Activated T-helper 2 cell treated with anti-CD3 and anti-CD28 coated beads, Interferon-gamma antibody, Interleukin-2, Interleukin-4, amounts not matched to agents 10 μg/mL and 5 μg/mL and 100 μg/mL, durations not matched to agents 14 hours and 24 hours and 36 hours (primary cell): ENCODE measurements around the gene SMOC2. TPM values are rescaled to one million over a fixed set of nuclear protein-coding genes. Genes with fewer than 3 reads are reported as not detected.

Experiments
- DNase-seq: peaks from one replicate; pipeline ENCODE4 v3.0.0; 2021; ENCODE audit warnings: low spot score
- H3K27ac Mint-ChIP-seq: one replicate; pipeline ENCODE4 v1.8.0; 2021; ENCODE audit warnings: mixed read lengths
- H3K27me3 Mint-ChIP-seq: one replicate; pipeline ENCODE4 v1.8.0; 2021; ENCODE audit warnings: low read depth, mixed read lengths
- H3K36me3 Mint-ChIP-seq: one replicate; pipeline ENCODE4 v1.8.0; 2021; ENCODE audit warnings: low read depth, mixed read lengths
- H3K4me1 Mint-ChIP-seq: one replicate; pipeline ENCODE4 v1.8.0; 2021; ENCODE audit warnings: low read depth, mixed read lengths
- H3K4me3 Mint-ChIP-seq: one replicate; pipeline ENCODE4 v1.8.0; 2021; ENCODE audit warnings: low read depth, mild to moderate bottlenecking, moderate library complexity, mixed read lengths
- H3K9me3 Mint-ChIP-seq: one replicate; pipeline ENCODE4 v1.8.0; 2021; ENCODE audit warnings: mixed read lengths
- intact Hi-C: fragments of 100-400 bp; cut with micrococcal nuclease; formaldehyde crosslinking; loops from one replicate; pipeline ENCODE4 v1.15.1; 2023
- total RNA-seq: library from RNA; stranded (reverse); gene quantifications from 2 replicates; pipeline ENCODE4 v1.2.3, GENCODE V29; 2022

SMOC2 gene
- total RNA-seq, 1 donor from 2014 or later: not detected

DNA sequence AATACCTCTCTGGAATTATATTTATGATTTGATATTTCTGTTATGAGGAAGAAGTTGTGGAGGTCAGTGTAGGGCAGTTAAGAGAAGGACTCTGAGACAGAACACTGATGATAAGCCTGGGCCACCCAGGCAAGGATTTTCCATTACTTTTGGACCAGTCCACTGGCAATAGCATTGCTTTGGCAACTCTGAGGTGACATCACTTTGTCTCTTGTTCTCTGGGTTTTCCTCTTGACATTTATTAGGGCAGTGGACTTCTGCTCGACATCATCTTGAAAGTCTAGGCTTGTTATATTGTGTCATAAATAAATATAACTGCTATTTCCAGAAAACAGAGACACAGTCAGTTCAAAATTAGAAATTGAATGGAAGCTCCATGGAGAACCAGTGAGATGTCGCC is 268.0 kb downstream of the SMOC2 start:
- Mint-ChIP-seq H3K27ac (no peak overlapping the region), H3K4me1 (no peaks in the 10 kb centered on the region), H3K9me3 (no peaks in the 10 kb centered on the region), H3K4me3 (no peak overlapping the region), H3K27me3 (no peaks in the 10 kb centered on the region), H3K36me3 (no peaks in the 10 kb centered on the region)
- DNase-seq: no peak
- intact Hi-C loops: no loop called here

DNA sequence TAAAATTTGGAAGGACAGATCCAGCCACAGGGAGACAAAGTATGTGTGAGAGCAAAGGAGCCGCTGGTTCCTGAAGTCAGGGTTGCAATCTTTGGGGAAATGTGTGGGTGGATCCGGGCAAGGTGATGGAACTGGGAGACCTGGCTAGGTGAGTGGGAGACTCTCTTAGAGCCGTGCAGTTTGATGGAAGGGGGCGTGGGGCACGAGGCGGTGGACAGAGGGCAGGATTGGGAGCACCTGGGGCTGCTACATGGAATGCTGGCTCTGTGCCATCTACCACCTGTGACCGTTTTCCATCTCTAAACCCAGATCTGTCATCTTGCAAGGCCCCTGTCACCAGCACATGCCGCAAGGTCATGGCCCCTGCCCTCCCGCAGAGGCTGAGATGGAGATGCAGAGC is 268.4 kb downstream of the SMOC2 start:
- Mint-ChIP-seq H3K27me3 (no peaks in the 10 kb centered on the region), H3K4me1 (no peaks in the 10 kb centered on the region)

DNA sequence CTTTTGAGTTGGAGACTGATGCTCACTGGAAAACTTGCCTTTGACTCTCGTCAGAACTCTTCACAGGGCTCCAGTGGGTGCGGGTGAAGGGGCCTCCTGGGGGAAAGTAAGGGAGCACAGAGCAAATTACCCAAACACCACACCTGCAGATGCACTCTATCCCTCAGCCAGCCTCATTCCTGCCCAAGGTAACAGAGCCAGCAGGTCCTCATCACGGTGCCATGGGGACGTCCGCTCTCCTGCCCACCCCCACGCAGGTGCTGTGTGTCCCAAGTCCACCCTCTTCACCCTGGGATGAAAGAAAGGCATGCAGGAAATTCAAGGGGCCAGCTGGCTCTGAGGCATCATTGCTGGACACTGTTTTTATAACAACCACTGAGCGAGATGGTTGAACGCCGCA is 269.0 kb downstream of the SMOC2 start:
- Mint-ChIP-seq H3K9me3 (no peaks in the 10 kb centered on the region), H3K4me3 (no peak overlapping the region), H3K27ac (no peak overlapping the region), H3K4me1 (no peaks in the 10 kb centered on the region), H3K36me3 (no peaks in the 10 kb centered on the region), H3K27me3 (no peaks in the 10 kb centered on the region)
- DNase-seq: no peak
- intact Hi-C loops: no loop called here

More for the DNA sequence above, 268.4 kb downstream of the SMOC2 start:
- no peak overlapping the region for H3K27ac Mint-ChIP-seq
- no peak overlapping the region for H3K4me3 Mint-ChIP-seq
- no peaks in the 10 kb centered on the region for H3K36me3 Mint-ChIP-seq
- intact Hi-C loops: no loop called here
- no peak for DNase-seq
- no peaks in the 10 kb centered on the region for H3K9me3 Mint-ChIP-seq

DNA sequence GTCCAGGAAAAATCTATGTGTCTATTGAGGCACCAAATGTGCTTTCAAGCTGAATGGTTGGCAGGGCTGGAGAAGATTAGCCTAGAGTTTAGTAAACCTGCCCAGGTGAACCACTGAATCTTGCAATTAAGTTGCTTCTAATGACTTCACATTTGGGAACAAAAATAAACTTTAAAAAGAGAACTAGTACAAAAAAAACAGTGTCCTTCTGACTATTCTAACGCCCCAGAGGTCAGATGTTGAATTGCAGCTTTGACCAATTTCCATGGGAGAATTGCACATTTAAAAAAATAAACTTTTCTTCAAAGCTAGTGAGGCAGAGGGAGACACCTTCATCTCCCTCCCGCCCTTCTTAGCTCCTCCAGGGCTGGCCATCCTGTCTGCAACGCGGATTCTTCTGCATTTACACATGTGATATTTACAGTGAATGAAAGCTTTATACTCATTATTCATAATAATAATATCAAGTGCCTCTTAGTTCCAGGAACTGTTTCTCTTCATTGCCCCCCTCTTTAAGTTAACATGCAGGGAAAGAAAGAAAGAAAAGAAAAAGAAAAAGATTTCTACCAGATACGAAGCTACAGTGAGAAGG is 270.2 kb downstream of the SMOC2 start:
- Mint-ChIP-seq H3K36me3 (no peaks in the 10 kb centered on the region), H3K27ac (no peak overlapping the region), H3K4me1 (no peaks in the 10 kb centered on the region), H3K27me3 (no peaks in the 10 kb centered on the region), H3K9me3 (no peaks in the 10 kb centered on the region), H3K4me3 (no peak overlapping the region)
- DNase-seq: no peak
- intact Hi-C loops: no loop called here

DNA sequence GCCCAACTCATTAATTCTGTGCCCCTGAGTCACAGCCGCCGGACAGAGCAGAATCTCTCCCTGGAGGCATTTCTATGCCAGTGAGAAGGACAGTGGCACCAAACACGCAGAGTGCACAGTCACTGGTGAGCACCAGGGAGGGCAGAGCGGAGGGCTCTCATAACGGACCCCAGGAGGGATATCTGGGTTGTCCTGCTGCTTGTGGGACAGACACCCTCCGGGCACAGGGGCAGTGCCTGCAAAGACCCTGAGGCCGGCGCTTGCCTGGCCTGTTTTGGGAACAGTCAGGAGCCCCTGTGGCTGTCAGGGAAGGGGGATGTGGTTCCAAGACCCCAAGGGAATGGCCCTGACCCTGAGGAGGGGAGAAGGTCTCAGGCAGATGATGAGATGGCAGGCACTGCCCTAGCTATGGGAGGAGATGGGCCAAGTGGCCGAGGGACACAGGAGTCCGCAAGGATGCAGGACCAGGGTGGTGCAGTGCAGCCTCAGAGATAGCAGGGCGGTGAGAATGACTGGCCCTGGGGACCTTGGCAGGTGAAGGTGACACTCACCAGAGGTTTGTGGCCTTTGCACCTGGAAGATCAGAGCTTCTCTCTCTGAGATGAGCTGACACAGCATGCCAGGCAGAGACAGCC is 270.8 kb downstream of the SMOC2 start:
- Mint-ChIP-seq H3K4me1 (no peaks in the 10 kb centered on the region), H3K27me3 (no peaks in the 10 kb centered on the region), H3K36me3 (no peaks in the 10 kb centered on the region), H3K27ac (no peak overlapping the region), H3K9me3 (no peaks in the 10 kb centered on the region), H3K4me3 (no peak overlapping the region)
- intact Hi-C loops: no loop called here
- DNase-seq: no peak

DNA sequence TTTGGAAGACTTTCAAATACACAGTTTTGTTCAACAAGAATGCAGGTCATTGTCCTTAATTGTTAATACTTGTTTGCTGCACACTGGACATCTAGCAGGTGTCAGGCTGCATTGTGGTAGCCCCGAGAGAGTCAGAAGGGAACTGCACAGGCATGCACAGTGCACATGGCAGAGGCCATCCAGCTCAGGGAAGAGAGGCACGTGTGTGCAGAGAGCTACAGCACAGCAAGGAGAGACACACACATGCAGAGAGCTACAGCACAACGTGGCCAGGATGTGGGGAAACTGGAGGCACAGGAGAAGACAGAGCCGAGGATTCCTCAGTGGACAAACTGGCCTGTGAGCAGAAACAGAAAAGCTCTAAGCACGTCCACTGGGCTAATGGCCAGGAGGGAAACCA is 272.0 kb downstream of the SMOC2 start:
- Mint-ChIP-seq H3K27ac (no peak overlapping the region), H3K9me3 (no peaks in the 10 kb centered on the region), H3K36me3 (no peaks in the 10 kb centered on the region), H3K4me1 (no peaks in the 10 kb centered on the region), H3K4me3 (no peak overlapping the region), H3K27me3 (no peaks in the 10 kb centered on the region)
- intact Hi-C loops: no loop called here
- no peak for DNase-seq

DNA sequence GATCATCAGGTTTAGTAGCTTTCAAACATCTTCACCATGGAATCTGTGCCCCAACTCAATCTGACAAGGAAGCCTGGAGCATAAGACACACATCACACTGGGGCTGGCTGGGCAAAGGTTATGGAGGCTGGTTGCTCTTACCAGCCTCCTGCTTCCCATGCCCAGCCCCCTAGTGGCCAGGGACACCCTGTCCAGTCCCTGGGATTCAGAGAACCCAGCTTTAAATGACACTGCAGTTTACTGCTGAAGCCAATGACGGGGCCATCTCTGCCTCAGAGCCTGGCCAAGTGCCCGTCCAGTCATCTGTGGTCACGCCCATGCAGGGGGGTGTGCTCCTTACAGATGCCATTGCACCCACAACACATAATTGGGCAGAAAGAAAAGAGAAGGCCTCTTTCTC is 272.9 kb downstream of the SMOC2 start:
- Mint-ChIP-seq H3K4me3 (no peak overlapping the region), H3K9me3 (no peaks in the 10 kb centered on the region), H3K27me3 (no peaks in the 10 kb centered on the region), H3K4me1 (no peaks in the 10 kb centered on the region), H3K36me3 (no peaks in the 10 kb centered on the region), H3K27ac (no peak overlapping the region)
- no peak for DNase-seq
- intact Hi-C loops: no loop called here

DNA sequence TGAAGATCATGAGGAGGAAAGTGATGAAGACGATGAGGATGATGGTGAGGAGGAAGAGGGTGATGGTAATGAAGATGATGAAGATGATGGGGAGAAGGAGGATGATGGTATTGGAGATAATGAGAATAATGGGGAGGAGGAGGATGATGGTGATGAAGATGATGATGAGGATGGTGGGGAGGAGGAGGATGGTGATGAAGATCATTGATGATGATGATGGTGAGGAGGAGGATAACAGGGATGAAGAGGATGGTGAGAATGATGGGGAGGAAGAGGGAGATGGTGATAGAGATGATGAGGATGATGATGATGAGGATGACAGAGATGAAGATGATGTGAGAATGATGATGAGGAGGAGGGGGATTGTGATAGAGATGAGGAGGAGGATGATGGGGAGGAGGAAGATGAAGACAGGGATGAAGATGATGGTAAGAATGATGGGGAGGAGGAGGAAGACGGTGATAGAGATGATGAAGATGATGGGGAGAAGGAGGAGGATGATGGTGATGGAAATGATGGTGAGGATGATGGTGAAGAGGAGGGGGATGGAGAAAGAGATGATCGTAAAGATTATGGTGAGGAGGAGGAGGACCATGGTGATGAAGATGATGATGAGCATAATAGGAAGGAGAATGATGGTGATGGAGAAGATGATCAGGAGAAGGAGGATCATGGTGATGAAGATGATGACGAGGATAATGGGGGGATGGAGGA is 273.7 kb downstream of the SMOC2 start:
- H3K4me1 Mint-ChIP-seq: no peaks in the 10 kb centered on the region
- H3K9me3 Mint-ChIP-seq: no peaks in the 10 kb centered on the region
- DNase-seq: no peak
- no peaks in the 10 kb centered on the region for H3K36me3 Mint-ChIP-seq
- no peak overlapping the region for H3K27ac Mint-ChIP-seq
- intact Hi-C loops: no loop called here
- no peak overlapping the region for H3K4me3 Mint-ChIP-seq
- no peaks in the 10 kb centered on the region for H3K27me3 Mint-ChIP-seq

DNA sequence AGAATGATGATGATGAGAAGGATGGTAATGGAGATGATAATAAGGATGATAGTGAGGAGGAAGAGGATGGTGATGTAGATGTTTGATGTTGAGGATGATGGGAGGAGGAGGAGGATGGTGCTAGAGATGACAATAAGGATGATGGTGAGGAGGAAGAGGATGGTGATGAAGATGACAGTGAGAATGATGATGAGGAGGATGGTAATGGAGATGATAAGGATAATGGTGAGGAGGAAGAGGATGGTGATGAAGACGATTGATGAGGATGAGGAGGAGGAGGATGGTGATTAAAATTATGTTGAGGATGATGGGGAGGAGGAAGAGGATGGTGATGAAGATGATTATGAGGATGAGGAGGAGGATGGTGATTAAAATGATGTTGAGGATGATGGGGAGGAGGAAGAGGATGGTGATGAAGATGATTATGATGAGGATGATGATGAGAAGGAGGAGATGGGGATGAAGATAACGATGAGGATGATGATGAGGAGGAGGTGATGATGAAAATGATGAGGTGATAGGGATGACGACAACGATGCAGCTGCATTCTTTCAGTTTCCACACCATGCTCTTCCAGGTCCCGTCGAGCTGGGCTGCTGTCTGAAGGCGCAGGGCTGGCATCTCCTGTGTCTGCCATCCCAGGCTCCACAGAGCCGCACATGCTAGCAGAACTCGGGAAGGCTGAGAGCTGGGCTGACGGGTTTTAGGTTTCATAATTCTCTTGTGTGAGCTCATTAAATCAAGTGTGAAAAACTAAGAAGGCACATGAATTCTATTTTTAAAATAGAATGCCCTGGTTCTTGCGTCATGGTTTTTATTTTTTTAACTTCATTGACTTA is 274.9 kb downstream of the SMOC2 start:
- H3K4me1 Mint-ChIP-seq: no peaks in the 10 kb centered on the region
- no peak overlapping the region for H3K27ac Mint-ChIP-seq

DNA sequence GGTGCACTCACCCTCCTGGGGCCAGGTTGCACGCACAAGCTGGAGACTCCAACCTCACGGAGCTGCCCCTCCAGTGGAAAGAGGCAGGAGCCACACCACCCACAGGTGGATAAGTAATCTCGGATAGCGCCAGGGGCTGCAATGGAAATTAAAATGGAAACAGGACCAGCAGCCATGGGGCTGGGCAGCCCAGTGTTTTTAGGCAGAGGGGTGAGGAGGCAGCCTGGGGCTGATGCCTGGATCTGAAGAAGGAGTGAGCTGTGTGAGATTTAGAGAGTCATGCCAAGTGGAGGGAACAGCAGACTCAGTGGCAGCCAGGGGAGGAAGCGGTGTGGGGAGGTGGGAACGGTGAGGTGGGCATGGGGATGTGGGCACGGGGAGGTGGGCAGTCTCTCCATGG is 275.6 kb downstream of the SMOC2 start:
- DNase-seq: no peak
- no peaks in the 10 kb centered on the region for H3K9me3 Mint-ChIP-seq
- no peaks in the 10 kb centered on the region for H3K27me3 Mint-ChIP-seq
- H3K4me3 Mint-ChIP-seq: no peak overlapping the region
- H3K36me3 Mint-ChIP-seq: no peaks in the 10 kb centered on the region
- no peak overlapping the region for H3K27ac Mint-ChIP-seq
- intact Hi-C loops: no loop called here
- no peaks in the 10 kb centered on the region for H3K4me1 Mint-ChIP-seq

More for the DNA sequence above, 274.9 kb downstream of the SMOC2 start:
- no peaks in the 10 kb centered on the region for H3K9me3 Mint-ChIP-seq
- DNase-seq: no peak
- no peaks in the 10 kb centered on the region for H3K36me3 Mint-ChIP-seq
- H3K4me3 Mint-ChIP-seq: no peak overlapping the region
- no peaks in the 10 kb centered on the region for H3K27me3 Mint-ChIP-seq
- intact Hi-C loops: no loop called here

DNA sequence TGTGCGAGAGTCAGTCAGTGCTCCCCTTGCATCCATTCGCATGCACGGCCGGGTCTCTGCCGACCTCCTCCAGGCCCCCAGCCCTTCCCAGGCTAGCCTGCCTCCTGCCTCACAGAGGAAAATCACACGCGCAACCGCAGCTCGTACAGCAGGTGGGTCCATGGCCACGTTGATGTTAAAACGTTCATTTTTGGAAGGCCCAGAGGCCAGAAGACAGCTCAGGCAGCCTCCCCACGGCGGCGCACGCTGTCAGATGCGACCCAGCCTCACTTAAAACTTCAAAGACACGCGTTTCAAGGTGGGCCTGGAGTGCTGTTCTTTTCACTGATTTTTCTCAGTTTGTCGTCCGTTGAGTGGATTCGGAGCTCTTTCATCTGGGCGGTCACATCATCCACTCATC is 276.5 kb downstream of the SMOC2 start:
- H3K27ac Mint-ChIP-seq: no peak overlapping the region
- no peaks in the 10 kb centered on the region for H3K36me3 Mint-ChIP-seq
- no peak for DNase-seq
- H3K4me1 Mint-ChIP-seq: no peaks in the 10 kb centered on the region
- no peaks in the 10 kb centered on the region for H3K27me3 Mint-ChIP-seq
- H3K4me3 Mint-ChIP-seq: no peak overlapping the region
- no peaks in the 10 kb centered on the region for H3K9me3 Mint-ChIP-seq
- intact Hi-C loops: no loop called here
